Activated naive CD4-positive, alpha-beta T cell treated with anti-CD3 and anti-CD28 coated beads, Interleukin-2, amount 10 ng/mL, durations not matched to agents 7 days and 5 days (primary cell): ENCODE results near the gene FRMD5.
A peak's percentile ranks its signal among the peaks of the same experiment; 100 is the strongest.

Experiments used
- CTCF ChIA-PET: fragments of 350-600 bp; sonication (Branson Sonifier 250); formaldehyde crosslinking; loops from one replicate; lab custom pipeline; 2021; ENCODE audit warnings: antibody characterized with exemption; lab: Charles Lee
- DNase-seq: peaks from one replicate; pipeline ENCODE4 v3.0.0-alpha.2; 2020
- H3K27ac Mint-ChIP-seq: one replicate; pipeline ENCODE4 v1.8.0; 2021; ENCODE audit warnings: mild to moderate bottlenecking, moderate library complexity, mixed read lengths
- H3K27me3 Mint-ChIP-seq: one replicate; pipeline ENCODE4 v1.8.0; 2021; ENCODE audit warnings: mild to moderate bottlenecking, mixed read lengths
- H3K36me3 Mint-ChIP-seq: one replicate; pipeline ENCODE4 v1.8.0; 2021; ENCODE audit warnings: mixed read lengths
- H3K4me1 Mint-ChIP-seq: one replicate; pipeline ENCODE4 v1.8.0; 2021; ENCODE audit warnings: mixed read lengths
- H3K4me3 Mint-ChIP-seq: one replicate; pipeline ENCODE4 v1.8.0; 2021; ENCODE audit warnings: mild to moderate bottlenecking, moderate library complexity, mixed read lengths
- H3K9me3 Mint-ChIP-seq: one replicate; pipeline ENCODE4 v1.8.0; 2021; ENCODE audit warnings: mixed read lengths

FRMD5 gene

DNA sequence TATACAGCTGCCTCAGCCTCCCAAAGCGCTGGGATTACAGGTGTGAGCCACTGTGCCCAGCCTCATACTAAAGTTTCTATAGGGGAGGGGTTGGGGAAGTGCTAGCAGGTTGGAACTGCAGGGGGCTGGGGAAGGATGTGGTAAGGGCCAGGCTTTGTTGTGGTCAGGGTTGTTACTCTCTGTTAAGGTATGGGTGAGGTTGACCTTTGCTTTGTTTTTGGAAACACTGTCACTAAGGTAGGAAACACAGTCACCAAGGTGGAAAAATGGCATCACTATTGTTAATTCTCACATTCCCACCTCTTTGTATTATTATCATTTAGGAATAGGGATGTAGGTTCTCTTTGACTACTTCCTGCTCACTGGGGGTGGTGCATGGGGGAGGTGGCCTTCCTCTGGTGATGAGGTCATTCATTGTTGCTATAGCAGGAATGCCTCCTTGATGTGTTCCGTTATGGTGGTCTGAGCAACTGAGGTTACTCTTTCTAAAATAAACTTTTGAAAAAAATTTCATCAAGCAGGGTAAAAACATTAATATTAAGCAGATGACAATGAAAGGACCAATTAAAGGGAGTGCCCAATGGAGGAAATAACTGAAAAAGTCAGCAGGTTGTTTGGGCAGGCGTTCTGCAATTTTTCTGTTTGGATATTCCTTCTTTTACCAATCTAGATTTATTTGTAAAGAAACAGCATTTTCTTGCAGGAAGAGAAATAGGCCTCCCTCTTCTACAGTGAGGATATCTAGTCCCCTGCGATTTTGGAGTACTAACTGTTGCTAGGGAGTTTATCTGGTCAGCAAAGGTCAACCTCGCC is 217.8 kb downstream of the FRMD5 start:
- CTCF ChIA-PET: no interaction called here
- Mint-ChIP-seq H3K36me3 (peaks cover 4% of the 10 kb centered on the region), H3K4me1 (peaks cover 42% of the 10 kb centered on the region), H3K9me3 (peaks cover 9% of the 10 kb centered on the region), H3K27me3 (peaks cover 35% of the 10 kb centered on the region), H3K27ac (no peak overlapping the region), H3K4me3 (no peak overlapping the region)
- DNase-seq: peak; percentile 83

DNA sequence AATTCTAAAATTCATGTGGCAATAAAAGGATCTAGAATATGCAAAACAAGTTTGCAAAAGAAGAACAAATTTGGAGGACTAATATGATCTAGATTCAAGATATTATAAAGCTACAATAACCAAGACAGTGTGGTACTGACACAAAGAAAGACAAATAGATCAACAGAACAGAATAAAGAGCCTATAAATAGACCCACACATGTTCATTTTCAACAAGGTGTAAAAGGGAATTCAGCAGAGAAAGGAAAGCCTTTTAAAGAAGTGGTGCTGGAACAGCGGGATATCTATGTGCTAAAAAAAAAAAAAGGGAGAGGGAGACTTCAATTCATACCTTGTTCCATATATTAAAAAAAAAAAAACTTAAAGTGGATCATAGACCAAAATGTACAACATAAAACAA is 219.3 kb downstream of the FRMD5 start:
- CTCF ChIA-PET: no interaction called here
- no peak overlapping the region for H3K27ac Mint-ChIP-seq
- peaks cover 9% of the 10 kb centered on the region for H3K9me3 Mint-ChIP-seq
- H3K4me1 Mint-ChIP-seq: peaks cover 42% of the 10 kb centered on the region
- no peak overlapping the region for H3K4me3 Mint-ChIP-seq
- DNase-seq: no peak
- peaks cover 26% of the 10 kb centered on the region for H3K27me3 Mint-ChIP-seq
- H3K36me3 Mint-ChIP-seq: peaks cover 4% of the 10 kb centered on the region

DNA sequence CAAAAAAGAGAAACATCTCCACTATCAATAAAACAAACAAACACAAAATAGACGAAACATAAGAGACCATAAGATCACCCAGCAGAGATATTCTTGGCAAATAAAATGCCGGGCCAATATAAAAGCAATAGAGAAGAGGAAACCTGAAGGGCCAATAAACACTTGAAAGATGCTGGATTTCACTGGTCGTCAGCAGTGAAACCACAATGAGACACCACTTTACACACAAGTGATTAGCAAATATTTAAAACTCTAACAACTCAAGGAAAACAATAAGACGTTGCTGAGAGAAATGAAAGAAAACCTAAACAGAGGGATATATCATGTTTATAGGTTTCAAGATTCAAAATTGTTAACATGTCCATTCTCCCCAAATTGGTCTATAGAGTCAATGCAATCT is 219.7 kb downstream of the FRMD5 start:
- Mint-ChIP-seq H3K4me3 (no peak overlapping the region), H3K27ac (peak overlapping the region; percentile 56), H3K4me1 (peaks cover 42% of the 10 kb centered on the region), H3K9me3 (peaks cover 9% of the 10 kb centered on the region), H3K36me3 (peaks cover 4% of the 10 kb centered on the region), H3K27me3 (peaks cover 24% of the 10 kb centered on the region)
- no peak for DNase-seq
- CTCF ChIA-PET: interaction anchor here (0.9 kb wide), 1 partner anchor 73 kb away, joined by 3 read pairs; no protein-coding TSS in a partner anchor

DNA sequence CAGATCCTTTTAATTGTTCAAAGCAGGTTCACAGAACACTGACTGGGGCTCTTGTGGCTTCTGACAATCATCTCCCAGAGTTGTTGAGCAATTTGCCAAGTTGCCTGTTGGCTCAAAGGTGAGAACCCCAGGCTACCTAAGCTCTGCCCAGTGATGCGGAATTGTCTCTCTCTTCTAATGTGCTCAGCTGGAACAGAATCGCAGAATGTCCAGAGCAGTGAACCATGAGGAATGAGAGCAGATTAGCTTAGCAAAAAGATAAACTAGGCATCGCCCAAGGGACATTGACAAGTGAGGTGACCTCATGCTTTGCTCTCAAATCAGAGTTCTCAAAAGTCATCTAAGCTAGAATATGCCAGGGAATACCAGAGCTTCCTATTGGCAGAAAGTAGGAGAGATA is 220.2 kb downstream of the FRMD5 start:
- H3K9me3 Mint-ChIP-seq: peaks cover 9% of the 10 kb centered on the region
- peaks cover 42% of the 10 kb centered on the region for H3K4me1 Mint-ChIP-seq
- no peak overlapping the region for H3K27ac Mint-ChIP-seq
- CTCF ChIA-PET: interaction anchor here (0.9 to 1.1 kb wide), 2 partner anchors 72 to 91 kb away, joined by 3 to 4 read pairs; no protein-coding TSS in a partner anchor
- no peak overlapping the region for H3K4me3 Mint-ChIP-seq
- H3K36me3 Mint-ChIP-seq: peaks cover 4% of the 10 kb centered on the region
- DNase-seq: no peak
- peaks cover 21% of the 10 kb centered on the region for H3K27me3 Mint-ChIP-seq

DNA sequence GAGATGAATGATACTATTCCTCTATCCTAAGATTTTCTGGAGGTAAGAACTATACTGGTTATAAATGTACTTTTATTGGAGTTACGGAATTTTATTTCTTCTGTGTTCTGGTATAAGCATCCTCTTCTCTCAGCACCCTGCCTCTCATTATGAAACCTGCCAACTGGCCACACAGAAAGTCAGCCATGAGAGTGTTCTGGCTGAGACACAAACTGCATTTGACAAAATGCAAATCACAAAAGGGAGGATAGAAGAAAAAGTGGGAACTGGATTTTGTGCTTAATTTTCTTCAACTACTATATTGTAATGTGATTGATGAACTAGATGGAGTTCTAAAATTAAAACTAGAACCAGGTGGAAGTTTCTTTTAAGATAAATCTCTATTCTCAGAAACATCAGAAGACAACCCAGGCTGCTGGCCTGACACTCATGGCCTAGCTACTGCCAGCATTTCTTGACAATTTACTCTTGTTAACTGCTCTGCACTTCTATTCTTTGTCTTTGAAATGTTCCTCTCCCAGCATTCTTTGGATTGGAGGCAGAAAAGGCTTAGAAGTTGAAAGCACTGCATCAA is 225.2 kb downstream of the FRMD5 start:
- Mint-ChIP-seq H3K27me3 (peaks cover 30% of the 10 kb centered on the region), H3K9me3 (no peaks in the 10 kb centered on the region), H3K4me3 (no peak overlapping the region), H3K27ac (no peak overlapping the region), H3K36me3 (no peaks in the 10 kb centered on the region), H3K4me1 (peaks cover 12% of the 10 kb centered on the region)
- CTCF ChIA-PET: no interaction called here
- DNase-seq: no peak

DNA sequence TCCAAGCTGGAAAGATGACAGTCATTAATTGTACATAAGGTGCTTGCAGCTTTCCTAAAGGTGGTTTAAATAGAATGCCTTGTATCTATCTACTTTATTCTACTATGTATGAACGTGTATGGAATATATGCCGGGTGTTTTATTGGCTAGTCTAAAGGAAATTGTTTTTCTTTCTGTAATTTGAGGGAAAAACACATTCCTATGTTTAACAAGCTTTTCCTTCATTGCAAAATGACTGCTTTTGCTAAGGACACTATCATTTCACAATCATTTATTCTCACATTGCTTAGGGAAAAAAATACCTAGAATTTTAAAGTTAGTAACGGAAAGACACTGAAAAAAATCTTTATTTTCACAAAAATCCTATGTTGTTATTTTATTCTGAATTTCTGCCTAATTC is 226.5 kb downstream of the FRMD5 start:
- H3K36me3 Mint-ChIP-seq: no peaks in the 10 kb centered on the region
- CTCF ChIA-PET: interaction anchor here (0.6 kb wide), 1 partner anchor 53 kb away, joined by 3 read pairs; no protein-coding TSS in a partner anchor

DNA sequence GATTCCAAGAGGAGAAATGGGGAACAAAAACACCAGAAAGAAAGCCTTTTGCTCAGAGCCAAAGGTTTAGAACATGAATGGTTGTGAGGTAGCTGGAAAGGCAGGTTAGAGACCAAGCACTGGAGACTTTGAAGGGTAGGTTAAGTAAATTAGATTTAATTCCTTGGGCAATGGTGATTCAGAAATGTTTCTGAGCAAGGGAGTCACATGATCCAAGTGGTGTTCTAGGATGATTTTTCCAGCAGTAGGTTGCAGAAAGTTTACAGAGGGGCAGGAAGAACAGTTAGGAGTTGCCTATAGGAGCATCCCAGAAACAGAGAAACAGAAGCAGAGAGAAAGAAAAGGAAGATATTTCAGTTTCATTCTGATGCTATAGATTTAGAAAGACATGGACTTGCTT is 228.4 kb downstream of the FRMD5 start:
- CTCF ChIA-PET: no interaction called here
- Mint-ChIP-seq H3K27ac (no peak overlapping the region), H3K4me3 (no peak overlapping the region), H3K9me3 (no peaks in the 10 kb centered on the region), H3K27me3 (peaks cover 28% of the 10 kb centered on the region), H3K4me1 (no peaks in the 10 kb centered on the region), H3K36me3 (no peaks in the 10 kb centered on the region)
- DNase-seq: no peak

More for the DNA sequence above, 226.5 kb downstream of the FRMD5 start:
- H3K27me3 Mint-ChIP-seq: peaks cover 31% of the 10 kb centered on the region
- no peak overlapping the region for H3K4me3 Mint-ChIP-seq
- no peaks in the 10 kb centered on the region for H3K4me1 Mint-ChIP-seq
- DNase-seq: no peak
- H3K27ac Mint-ChIP-seq: no peak overlapping the region
- H3K9me3 Mint-ChIP-seq: no peaks in the 10 kb centered on the region

DNA sequence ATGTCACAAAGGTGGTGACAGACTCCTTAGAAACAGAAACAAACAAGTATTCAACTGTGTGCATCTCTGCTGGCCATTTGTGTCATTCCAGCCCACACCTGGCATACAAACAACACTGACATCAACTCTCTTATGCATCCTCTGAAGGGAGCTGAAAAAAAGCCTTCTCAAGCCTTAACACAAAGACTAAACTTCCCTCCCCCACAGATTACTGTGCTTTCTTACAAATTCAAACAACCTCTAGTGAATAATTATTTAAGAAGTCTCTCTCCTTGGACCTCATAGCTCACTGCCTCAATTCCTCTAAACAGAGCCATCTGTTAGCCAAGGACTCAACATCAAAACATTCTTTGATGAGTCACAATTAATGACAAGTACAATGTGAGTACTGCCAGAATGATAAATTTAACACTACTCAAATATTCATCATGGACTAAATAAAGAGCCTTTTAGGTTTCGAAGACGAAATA is 236.2 kb downstream of the FRMD5 start:
- H3K36me3 Mint-ChIP-seq: no peaks in the 10 kb centered on the region
- H3K4me3 Mint-ChIP-seq: no peak overlapping the region
- no peak overlapping the region for H3K27ac Mint-ChIP-seq
- peaks cover 13% of the 10 kb centered on the region for H3K27me3 Mint-ChIP-seq
- H3K9me3 Mint-ChIP-seq: no peaks in the 10 kb centered on the region
- DNase-seq: no peak
- CTCF ChIA-PET: no interaction called here
- H3K4me1 Mint-ChIP-seq: no peaks in the 10 kb centered on the region

DNA sequence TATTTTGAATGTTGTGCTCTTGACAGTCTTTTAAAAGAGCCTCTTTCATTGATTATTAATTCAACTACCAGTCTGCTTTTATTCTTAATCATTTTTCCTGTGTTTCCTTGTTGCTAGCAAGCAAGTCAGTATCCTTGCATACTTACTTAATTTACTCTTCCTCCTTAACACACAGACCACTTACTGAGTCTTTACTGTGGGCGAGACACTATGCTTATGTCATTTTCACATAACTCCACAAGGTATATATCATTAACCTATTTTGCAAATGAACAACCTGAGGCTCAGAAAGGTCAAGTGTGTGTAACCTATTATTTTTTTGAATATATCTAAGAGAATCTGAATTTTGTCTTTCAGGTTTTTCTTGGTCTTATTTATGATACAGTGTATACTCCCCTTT is 237.3 kb downstream of the FRMD5 start:
- no peaks in the 10 kb centered on the region for H3K9me3 Mint-ChIP-seq
- no peak overlapping the region for H3K4me3 Mint-ChIP-seq
- CTCF ChIA-PET: no interaction called here

DNA sequence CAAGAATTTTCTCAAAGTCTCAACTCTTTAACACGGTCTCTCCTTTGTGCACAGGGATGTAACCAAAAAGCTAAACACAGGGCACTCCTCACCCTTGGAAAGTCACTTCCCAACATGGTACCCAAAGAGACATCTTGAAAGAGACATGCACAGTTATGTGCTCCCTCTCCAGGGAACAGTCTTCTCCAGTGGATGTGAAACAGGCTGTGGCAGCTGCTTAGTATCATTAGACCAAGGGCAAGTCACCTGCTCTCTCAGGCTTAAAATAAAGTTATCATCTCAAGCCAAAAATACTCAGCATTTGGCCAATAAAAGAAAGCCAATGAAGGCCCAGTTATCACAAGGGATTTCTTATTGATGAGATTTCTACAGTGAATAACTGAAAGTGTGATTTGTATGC is 239.9 kb downstream of the FRMD5 start:
- Mint-ChIP-seq H3K4me3 (no peak overlapping the region), H3K4me1 (peaks cover 8% of the 10 kb centered on the region), H3K9me3 (no peaks in the 10 kb centered on the region), H3K27ac (no peak overlapping the region), H3K36me3 (no peaks in the 10 kb centered on the region), H3K27me3 (peaks cover 24% of the 10 kb centered on the region)
- CTCF ChIA-PET: no interaction called here
- no peak for DNase-seq

More for the DNA sequence above, 237.3 kb downstream of the FRMD5 start:
- H3K4me1 Mint-ChIP-seq: peaks cover 8% of the 10 kb centered on the region
- DNase-seq: no peak
- peaks cover 21% of the 10 kb centered on the region for H3K27me3 Mint-ChIP-seq
- no peaks in the 10 kb centered on the region for H3K36me3 Mint-ChIP-seq
- H3K27ac Mint-ChIP-seq: no peak overlapping the region

DNA sequence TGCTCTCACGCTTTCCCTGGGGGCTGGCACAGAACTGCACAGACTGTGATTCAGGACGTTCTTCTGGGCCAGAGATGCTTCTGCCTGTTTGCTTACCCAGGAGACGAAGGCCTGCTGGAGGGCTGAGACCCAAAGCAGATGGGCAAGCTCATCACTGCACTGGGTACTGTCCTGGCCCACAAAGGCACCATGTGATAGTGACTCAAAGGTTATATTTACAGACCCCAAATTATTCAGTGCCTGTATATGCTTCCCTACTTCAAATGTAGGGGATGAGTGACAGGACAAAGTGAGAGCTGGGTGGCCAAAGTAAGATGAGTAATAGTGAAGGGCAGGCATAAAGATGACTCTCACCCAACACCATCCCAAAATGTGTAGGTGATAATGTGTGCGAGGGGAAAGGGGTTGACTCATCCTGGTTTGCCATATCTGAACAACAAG is 240.9 kb downstream of the FRMD5 start:
- no peaks in the 10 kb centered on the region for H3K36me3 Mint-ChIP-seq
- no peaks in the 10 kb centered on the region for H3K9me3 Mint-ChIP-seq
- CTCF ChIA-PET: no interaction called here
- peaks cover 24% of the 10 kb centered on the region for H3K27me3 Mint-ChIP-seq
- H3K27ac Mint-ChIP-seq: no peak overlapping the region
- no peak for DNase-seq
- no peak overlapping the region for H3K4me3 Mint-ChIP-seq
- H3K4me1 Mint-ChIP-seq: peaks cover 10% of the 10 kb centered on the region

DNA sequence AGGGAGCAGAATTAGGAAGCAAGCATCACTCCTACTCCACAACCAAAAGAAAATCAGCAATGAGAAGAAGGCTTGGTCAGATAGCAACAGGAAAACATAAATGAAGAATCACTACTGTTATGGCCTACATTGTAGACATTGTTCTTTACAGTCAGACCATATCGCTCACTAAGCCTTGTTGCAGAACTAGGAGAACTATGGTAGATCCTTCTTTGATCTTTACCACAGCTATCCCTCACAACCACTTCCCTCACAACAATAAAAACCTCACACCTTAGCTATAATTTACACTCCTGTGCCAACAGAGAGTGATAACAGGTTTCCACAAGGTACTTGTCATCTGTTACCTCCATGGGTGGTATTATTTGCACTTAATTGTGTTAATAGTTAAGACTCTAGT is 241.7 kb downstream of the FRMD5 start:
- DNase-seq: no peak
- peaks cover 17% of the 10 kb centered on the region for H3K4me1 Mint-ChIP-seq
- no peaks in the 10 kb centered on the region for H3K36me3 Mint-ChIP-seq
- CTCF ChIA-PET: no interaction called here
- no peak overlapping the region for H3K27ac Mint-ChIP-seq
- peaks cover 24% of the 10 kb centered on the region for H3K27me3 Mint-ChIP-seq
- no peak overlapping the region for H3K4me3 Mint-ChIP-seq
- H3K9me3 Mint-ChIP-seq: no peaks in the 10 kb centered on the region

DNA sequence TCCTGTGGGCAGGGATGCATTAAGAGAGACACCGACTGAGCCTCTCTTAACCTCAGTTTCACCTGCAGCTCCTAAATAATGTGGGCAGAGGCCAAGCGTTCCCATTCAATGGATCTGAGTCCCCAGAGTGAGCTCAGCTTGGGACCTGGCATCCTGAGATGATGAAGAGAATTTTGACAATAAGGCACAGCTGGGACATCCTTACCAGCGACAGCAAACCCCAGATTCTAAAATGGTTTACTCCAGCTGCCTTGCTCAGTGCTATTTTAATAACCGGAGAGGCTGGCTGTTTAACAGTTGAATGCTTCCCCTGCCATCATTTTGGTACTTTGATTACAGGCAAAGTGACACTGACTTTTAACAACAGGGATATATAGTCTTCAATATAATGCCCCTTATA is 244.5 kb downstream of the FRMD5 start:
- DNase-seq: no peak
- Mint-ChIP-seq H3K36me3 (no peaks in the 10 kb centered on the region), H3K27me3 (peaks cover 15% of the 10 kb centered on the region), H3K4me1 (peaks cover 17% of the 10 kb centered on the region), H3K27ac (no peak overlapping the region), H3K9me3 (no peaks in the 10 kb centered on the region), H3K4me3 (no peak overlapping the region)
- CTCF ChIA-PET: no interaction called here

DNA sequence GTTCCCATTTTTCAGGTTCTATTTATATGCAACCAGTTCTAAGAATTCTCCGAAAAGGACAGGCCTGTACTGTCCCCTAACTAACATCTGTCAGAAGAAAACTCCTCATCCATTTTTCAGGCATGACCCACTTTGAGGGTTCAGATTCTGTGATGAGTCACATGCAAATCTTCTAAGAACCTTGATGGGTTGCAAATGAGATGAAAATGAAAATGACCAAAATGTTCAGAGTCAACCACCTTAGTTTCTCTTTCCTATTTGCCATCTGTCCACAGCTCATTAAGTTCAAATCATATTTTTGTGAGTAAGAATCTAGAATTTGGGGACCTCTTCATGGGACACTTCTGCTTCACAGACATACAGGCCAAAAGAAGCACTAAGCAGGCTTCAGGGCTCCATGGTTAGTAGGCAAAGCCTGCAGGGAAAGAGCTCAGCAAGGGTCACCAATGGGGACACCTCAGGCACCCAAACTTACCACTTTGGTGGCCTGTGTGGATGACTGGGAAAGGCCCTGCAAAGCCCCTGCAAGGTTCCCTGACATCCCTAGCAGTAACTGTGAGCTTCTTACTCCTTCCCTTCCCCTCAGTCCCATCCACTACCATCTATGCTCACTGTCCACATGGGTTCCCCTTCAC is 246.3 kb downstream of the FRMD5 start:
- Mint-ChIP-seq H3K36me3 (no peaks in the 10 kb centered on the region), H3K27ac (no peak overlapping the region), H3K9me3 (no peaks in the 10 kb centered on the region), H3K4me1 (peaks cover 17% of the 10 kb centered on the region), H3K4me3 (no peak overlapping the region), H3K27me3 (peaks cover 11% of the 10 kb centered on the region)
- CTCF ChIA-PET: no interaction called here
- no peak for DNase-seq
